ENCODE data around the gene ARRB1.
"Not testable (repeated sequence)": the region's sequence is repeated elsewhere in the genome, so short reads cannot be mapped to it uniquely, and the experiment has no call there.

The ARRB1 gene

GRCh38 chr11:75374646-75375045 lies 23.2 kb upstream of the ARRB1 start:
- intact Hi-C loops (cut with DNase I), result no loop called here
- no peak for DNase-seq

GRCh38 chr11:75373201-75373600 lies 21.7 kb upstream of the ARRB1 start:
- no peak for DNase-seq
- intact Hi-C loops (cut with DNase I), result no loop called here

- peak in 1 of 10 donors; percentile 10 for DNase-seq
- intact Hi-C loops (cut with DNase I), result no loop called here
Observed at GRCh38 chr11:75371949-75372876, 20.8 kb upstream of the ARRB1 start.

- peak in 2 of 10 donors; percentile 8 to 63 for DNase-seq
- intact Hi-C loops (cut with DNase I), result no loop called here
Observed at GRCh38 chr11:75369560-75370255, 18.2 kb upstream of the ARRB1 start.

- intact Hi-C loops (cut with DNase I); DNase-seq: not testable (repeated sequence)
Observed at GRCh38 chr11:75366826-75367225, 15.4 kb upstream of the ARRB1 start.

GRCh38 chr11:75365711-75366181 lies 14.3 kb upstream of the ARRB1 start:
- intact Hi-C loops (cut with DNase I), result no loop called here
- DNase-seq, result no peak

GRCh38 chr11:75362285-75362684 lies 10.8 kb upstream of the ARRB1 start:
- intact Hi-C loops (cut with DNase I), result not testable (repeated sequence)
- DNase-seq, result peak in 1 of 10 donors; percentile 38

GRCh38 chr11:75356613-75357012 lies 5.2 kb upstream of the ARRB1 start:
- intact Hi-C loops (cut with DNase I), result no loop called here
- DNase-seq, result no peak

- intact Hi-C loops (cut with DNase I), result no loop called here
- DNase-seq, result peak in 1 of 10 donors; percentile 59
Observed at GRCh38 chr11:75355051-75355450, 3.6 kb upstream of the ARRB1 start.

GRCh38 chr11:75352588-75353206 lies 1.2 kb upstream of the ARRB1 start:
- DNase-seq, result peak in 1 of 10 donors; percentile 8
- intact Hi-C loops (cut with DNase I), result no loop called here

GRCh38 chr11:75351791-75352587 lies 528 bp upstream of the ARRB1 start:
- peak in 7 of 10 donors; percentile 32 to 89 (median 49) for DNase-seq
- intact Hi-C loops (cut with DNase I), result no loop called here

- intact Hi-C loops (cut with DNase I), result no loop called here
- DNase-seq, result peak in 7 of 10 donors; percentile 42 to 93 (median 66)
Observed at GRCh38 chr11:75350743-75351540, 519 bp downstream of the ARRB1 start.

GRCh38 chr11:75350122-75350742 lies 1.2 kb downstream of the ARRB1 start:
- DNase-seq, result no peak
- intact Hi-C loops (cut with DNase I), result no loop called here

- intact Hi-C loops (cut with DNase I), result no loop called here
- peak in 1 of 10 donors; percentile 83 for DNase-seq
Observed at GRCh38 chr11:75349521-75350116, 1.8 kb downstream of the ARRB1 start.

- intact Hi-C loops (cut with DNase I), result no loop called here
- DNase-seq, result peak in 1 of 10 donors; percentile 31
Observed at GRCh38 chr11:75347781-75348566, 3.5 kb downstream of the ARRB1 start.

- intact Hi-C loops (cut with DNase I), result no loop called here
Observed at GRCh38 chr11:75346912-75347647, 4.4 kb downstream of the ARRB1 start.

GRCh38 chr11:75346296-75346695 lies 5.2 kb downstream of the ARRB1 start:
- intact Hi-C loops (cut with DNase I), result no loop called here
- peak in 2 of 10 donors; percentile 15 to 32 for DNase-seq

More at GRCh38 chr11:75346912-75347647, 4.4 kb downstream of the ARRB1 start:
- DNase-seq, result peak in 2 of 10 donors; percentile 56 to 82
